ENCODE data around the gene SIPA1L3.

DNA sequence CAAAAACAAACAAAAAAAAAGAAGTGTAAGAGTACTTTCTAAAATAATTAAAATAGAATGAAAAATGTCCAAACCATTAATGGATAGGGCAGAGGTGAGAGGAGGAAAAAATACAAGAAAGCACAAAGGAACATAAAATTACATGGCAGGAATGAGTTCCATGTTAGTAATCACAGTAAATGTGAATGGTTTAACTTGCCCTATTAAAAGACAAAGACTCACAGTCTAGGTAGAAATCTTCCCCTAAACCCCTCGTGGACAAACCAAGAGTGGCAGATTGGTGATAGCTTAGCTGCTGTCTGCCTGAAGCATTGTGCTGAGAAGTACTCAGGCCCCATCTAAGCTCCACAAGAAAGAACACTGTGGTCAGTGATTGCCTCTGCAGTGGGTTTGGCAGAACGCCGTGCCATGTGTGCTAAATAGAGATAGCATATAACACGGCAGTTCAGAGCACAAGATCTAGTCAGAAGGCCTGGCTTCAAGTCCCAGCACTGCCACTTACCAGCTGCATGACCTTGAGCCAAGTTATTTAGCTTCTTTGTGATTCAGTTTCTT is 213.5 kb downstream of the SIPA1L3 start:
- TF ChIP-seq, protein P1, sequence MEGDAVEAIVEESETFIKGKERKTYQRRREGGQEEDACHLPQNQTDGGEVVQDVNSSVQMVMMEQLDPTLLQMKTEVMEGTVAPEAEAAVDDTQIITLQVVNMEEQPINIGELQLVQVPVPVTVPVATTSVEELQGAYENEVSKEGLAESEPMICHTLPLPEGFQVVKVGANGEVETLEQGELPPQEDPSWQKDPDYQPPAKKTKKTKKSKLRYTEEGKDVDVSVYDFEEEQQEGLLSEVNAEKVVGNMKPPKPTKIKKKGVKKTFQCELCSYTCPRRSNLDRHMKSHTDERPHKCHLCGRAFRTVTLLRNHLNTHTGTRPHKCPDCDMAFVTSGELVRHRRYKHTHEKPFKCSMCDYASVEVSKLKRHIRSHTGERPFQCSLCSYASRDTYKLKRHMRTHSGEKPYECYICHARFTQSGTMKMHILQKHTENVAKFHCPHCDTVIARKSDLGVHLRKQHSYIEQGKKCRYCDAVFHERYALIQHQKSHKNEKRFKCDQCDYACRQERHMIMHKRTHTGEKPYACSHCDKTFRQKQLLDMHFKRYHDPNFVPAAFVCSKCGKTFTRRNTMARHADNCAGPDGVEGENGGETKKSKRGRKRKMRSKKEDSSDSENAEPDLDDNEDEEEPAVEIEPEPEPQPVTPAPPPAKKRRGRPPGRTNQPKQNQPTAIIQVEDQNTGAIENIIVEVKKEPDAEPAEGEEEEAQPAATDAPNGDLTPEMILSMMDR (conservative IDR thresholded peaks at IDR 0.05; ENCODE audit: low read depth, low read length): no peak
- no peak for TF ChIP-seq EZH2 (IDR thresholded peaks at IDR 0.05; ENCODE audit: borderline replicate concordance, low read depth, low read length, poor library complexity, severe bottlenecking)

Data from A673 (cell line).